Astrocyte (in vitro differentiated cells and primary cell): ENCODE data around the gene NXPH4. TPM values are rescaled to one million over a fixed set of nuclear protein-coding genes. Genes with fewer than 3 reads are reported as not detected.

ENCODE experiments used
- DNase-seq: peaks from one replicate; pipeline ENCODE4 v3.0.0-alpha.2; 2010; ENCODE audit warnings: low read depth
- FAIRE-seq: peaks from 2 replicates; lab custom pipeline; 2011; peaks lifted over from hg19 to GRCh38; lab: Jason Lieb, UNC
- H2AFZ ChIP-seq: 2 replicates; pipeline ENCODE4 v1.6.0; 2012; ENCODE audit warnings: low read depth, low read length, inconsistent platforms
- H3K27ac ChIP-seq: 2 replicates; pipeline ENCODE4 v1.5.1; 2011; ENCODE audit warnings: low read depth, low read length, inconsistent platforms
- H3K27me3 ChIP-seq: 2 replicates; pipeline ENCODE4 v1.6.0; 2011; ENCODE audit warnings: low read length, inconsistent platforms; ENCODE audit not compliant: insufficient read depth
- H3K36me3 ChIP-seq: 2 replicates; pipeline ENCODE4 v1.5.1; 2011; ENCODE audit warnings: low read length, inconsistent platforms; ENCODE audit not compliant: insufficient read depth
- H3K4me1 ChIP-seq: 2 replicates; pipeline ENCODE4 v1.5.1; 2011; ENCODE audit warnings: low read length, inconsistent platforms; ENCODE audit not compliant: insufficient read depth
- H3K4me2 ChIP-seq: 2 replicates; pipeline ENCODE4 v1.6.0; 2012; ENCODE audit warnings: low read length, inconsistent platforms
- H3K4me3 ChIP-seq: 2 replicates; pipeline ENCODE4 v1.5.1; 2011; ENCODE audit warnings: low read depth, mild to moderate bottlenecking, low read length, inconsistent platforms; ENCODE audit not compliant: insufficient read depth
- H3K79me2 ChIP-seq: 2 replicates; pipeline ENCODE4 v1.6.0; 2012; ENCODE audit warnings: mild to moderate bottlenecking, low read length, inconsistent platforms; ENCODE audit not compliant: insufficient read depth
- H3K9ac ChIP-seq: 2 replicates; pipeline ENCODE4 v1.6.0; 2012; ENCODE audit warnings: mild to moderate bottlenecking, low read length, inconsistent platforms
- H3K9me3 ChIP-seq: 2 replicates; pipeline ENCODE4 v1.5.1; 2012; ENCODE audit warnings: low read depth, mild to moderate bottlenecking, low read length, inconsistent platforms; ENCODE audit not compliant: insufficient read depth
- H4K20me1 ChIP-seq: 2 replicates; pipeline ENCODE4 v1.6.0; 2012; ENCODE audit warnings: low read length, inconsistent platforms; ENCODE audit not compliant: insufficient read depth
- H3K27ac Mint-ChIP-seq: one replicate; pipeline ENCODE4 v1.8.0; 2021; ENCODE audit warnings: mild to moderate bottlenecking, mixed read lengths; ENCODE audit not compliant: unreplicated experiment
- H3K27me3 Mint-ChIP-seq: one replicate; pipeline ENCODE4 v1.8.0; 2021; ENCODE audit warnings: low read depth, mixed read lengths; ENCODE audit not compliant: unreplicated experiment
- H3K36me3 Mint-ChIP-seq: one replicate; pipeline ENCODE4 v1.8.0; 2021; ENCODE audit warnings: low read depth, mixed read lengths; ENCODE audit not compliant: unreplicated experiment
- H3K4me1 Mint-ChIP-seq: one replicate; pipeline ENCODE4 v1.8.0; 2021; ENCODE audit warnings: low read depth, mixed read lengths; ENCODE audit not compliant: unreplicated experiment
- H3K4me3 Mint-ChIP-seq: one replicate; pipeline ENCODE4 v1.8.0; 2021; ENCODE audit warnings: mild to moderate bottlenecking, moderate library complexity, mixed read lengths; ENCODE audit not compliant: unreplicated experiment
- H3K9me3 Mint-ChIP-seq: one replicate; pipeline ENCODE4 v1.8.0; 2021; ENCODE audit warnings: mild to moderate bottlenecking, mixed read lengths; ENCODE audit not compliant: unreplicated experiment
- EZH2 ChIP-seq: IDR thresholded peaks from 2 replicates; pipeline ENCODE4 v1.6.1; 2012; ENCODE audit warnings: mild to moderate bottlenecking, low read length, inconsistent platforms; ENCODE audit not compliant: insufficient read depth
- total RNA-seq: library from RNA; stranded (reverse); gene quantifications from 2 replicates; pipeline ENCODE4 v1.2.1, GENCODE V29; 2021
- TF ChIP-seq, protein P1 (sequence below): IDR thresholded peaks from 2 replicates; pipeline ENCODE4 v1.5.1; 2011; ENCODE audit warnings: low read depth, mild to moderate bottlenecking, inconsistent platforms, low read length, moderate library complexity; ENCODE audit not compliant: insufficient read depth

The NXPH4 gene
- total RNA-seq, 1 donor from 2014 or later, result 14.5 TPM

DNA sequence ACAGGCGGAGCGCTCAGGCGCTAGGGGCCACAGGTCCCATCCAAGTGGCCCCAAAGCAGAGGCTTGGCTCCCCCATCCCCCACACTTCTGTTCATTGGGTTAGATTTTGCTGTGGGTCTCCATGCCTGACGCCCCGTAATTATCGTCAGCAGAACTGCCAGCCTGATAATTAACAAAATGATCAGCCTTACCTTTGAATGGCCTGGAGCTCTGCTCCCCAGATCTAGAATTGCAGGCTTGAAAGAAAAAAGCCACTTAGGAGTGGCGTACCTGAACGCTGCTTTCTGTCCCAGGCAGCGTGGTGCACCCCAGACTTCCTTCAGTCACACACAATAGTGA, 40.5 kb upstream of the NXPH4 start:
- no peak for DNase-seq
- H3K27me3 ChIP-seq, result no peaks in the 10 kb centered on the region
- no peak overlapping the region for H3K27ac Mint-ChIP-seq
- no peak for FAIRE-seq
- no peaks in the 10 kb centered on the region for H3K79me2 ChIP-seq
- H3K4me3 Mint-ChIP-seq, result peak overlapping the region; percentile 40
- peaks cover 12% of the 10 kb centered on the region for H3K4me1 Mint-ChIP-seq
- TF ChIP-seq, protein P1, sequence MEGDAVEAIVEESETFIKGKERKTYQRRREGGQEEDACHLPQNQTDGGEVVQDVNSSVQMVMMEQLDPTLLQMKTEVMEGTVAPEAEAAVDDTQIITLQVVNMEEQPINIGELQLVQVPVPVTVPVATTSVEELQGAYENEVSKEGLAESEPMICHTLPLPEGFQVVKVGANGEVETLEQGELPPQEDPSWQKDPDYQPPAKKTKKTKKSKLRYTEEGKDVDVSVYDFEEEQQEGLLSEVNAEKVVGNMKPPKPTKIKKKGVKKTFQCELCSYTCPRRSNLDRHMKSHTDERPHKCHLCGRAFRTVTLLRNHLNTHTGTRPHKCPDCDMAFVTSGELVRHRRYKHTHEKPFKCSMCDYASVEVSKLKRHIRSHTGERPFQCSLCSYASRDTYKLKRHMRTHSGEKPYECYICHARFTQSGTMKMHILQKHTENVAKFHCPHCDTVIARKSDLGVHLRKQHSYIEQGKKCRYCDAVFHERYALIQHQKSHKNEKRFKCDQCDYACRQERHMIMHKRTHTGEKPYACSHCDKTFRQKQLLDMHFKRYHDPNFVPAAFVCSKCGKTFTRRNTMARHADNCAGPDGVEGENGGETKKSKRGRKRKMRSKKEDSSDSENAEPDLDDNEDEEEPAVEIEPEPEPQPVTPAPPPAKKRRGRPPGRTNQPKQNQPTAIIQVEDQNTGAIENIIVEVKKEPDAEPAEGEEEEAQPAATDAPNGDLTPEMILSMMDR, result no peak
- TF ChIP-seq EZH2, result no peak
- H3K27ac ChIP-seq, result no peak overlapping the region
- H3K9ac ChIP-seq, result no peak overlapping the region
- H3K36me3 ChIP-seq, result peaks cover 30% of the 10 kb centered on the region
- H3K4me3 ChIP-seq, result no peak overlapping the region
- no peak overlapping the region for H3K4me2 ChIP-seq
- no peaks in the 10 kb centered on the region for H3K27me3 Mint-ChIP-seq
- no peaks in the 10 kb centered on the region for H3K9me3 ChIP-seq
- peaks cover 39% of the 10 kb centered on the region for H3K36me3 Mint-ChIP-seq
- H2AFZ ChIP-seq, result no peak overlapping the region
- peaks cover 76% of the 10 kb centered on the region for H4K20me1 ChIP-seq
- no peaks in the 10 kb centered on the region for H3K9me3 Mint-ChIP-seq
- peaks cover 2% of the 10 kb centered on the region for H3K4me1 ChIP-seq

DNA sequence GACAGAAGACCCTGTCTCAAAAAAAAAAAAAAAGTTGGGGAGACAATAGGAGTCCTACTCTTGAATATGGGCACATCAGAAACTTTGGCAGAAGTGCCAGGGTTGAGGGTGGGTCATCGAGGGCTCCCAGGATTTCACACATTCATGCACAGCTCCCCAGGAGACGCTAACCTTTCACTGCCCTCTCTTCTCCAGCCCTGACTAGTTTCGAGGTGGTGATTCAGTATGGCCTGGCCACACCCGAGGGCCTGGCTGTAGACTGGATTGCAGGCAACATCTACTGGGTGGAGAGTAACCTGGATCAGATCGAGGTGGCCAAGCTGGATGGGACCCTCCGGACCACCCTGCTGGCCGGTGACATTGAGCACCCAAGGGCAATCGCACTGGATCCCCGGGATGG, 39.7 kb upstream of the NXPH4 start:
- no peaks in the 10 kb centered on the region for H3K9me3 Mint-ChIP-seq
- no peak overlapping the region for H3K4me3 Mint-ChIP-seq
- Histone ChIP-seq H3K4me2 (no peak overlapping the region), H3K36me3 (peaks cover 30% of the 10 kb centered on the region), H3K27ac (no peak overlapping the region), H3K4me3 (no peak overlapping the region), H3K4me1 (no peaks in the 10 kb centered on the region), H3K27me3 (no peaks in the 10 kb centered on the region), H2AFZ (no peak overlapping the region), H3K9me3 (no peaks in the 10 kb centered on the region), H3K79me2 (no peaks in the 10 kb centered on the region), H3K9ac (no peak overlapping the region), H4K20me1 (peaks cover 76% of the 10 kb centered on the region)
- peaks cover 6% of the 10 kb centered on the region for H3K4me1 Mint-ChIP-seq
- H3K27ac Mint-ChIP-seq, result no peak overlapping the region
- H3K36me3 Mint-ChIP-seq, result peaks cover 41% of the 10 kb centered on the region
- no peak for FAIRE-seq
- no peak for DNase-seq
- TF ChIP-seq EZH2, result no peak
- TF ChIP-seq, protein P1, result no peak
- H3K27me3 Mint-ChIP-seq, result no peaks in the 10 kb centered on the region

DNA sequence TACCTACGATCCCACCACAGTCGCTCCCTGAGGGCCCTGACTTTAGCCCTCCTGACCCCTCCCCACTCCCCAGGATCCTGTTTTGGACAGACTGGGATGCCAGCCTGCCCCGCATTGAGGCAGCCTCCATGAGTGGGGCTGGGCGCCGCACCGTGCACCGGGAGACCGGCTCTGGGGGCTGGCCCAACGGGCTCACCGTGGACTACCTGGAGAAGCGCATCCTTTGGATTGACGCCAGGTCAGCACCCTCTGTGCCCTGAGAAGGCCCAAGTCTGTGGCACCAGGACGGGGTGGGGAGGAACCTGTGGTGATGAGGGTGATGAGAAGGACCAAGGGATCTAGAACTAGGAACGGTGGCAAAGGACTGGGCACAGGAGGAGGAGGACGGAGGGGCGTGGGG, 39.2 kb upstream of the NXPH4 start:
- DNase-seq (no peak), FAIRE-seq (no peak)
- Histone ChIP-seq H4K20me1 (peaks cover 78% of the 10 kb centered on the region), H3K4me3 (no peak overlapping the region), H3K9ac (no peak overlapping the region), H3K27ac (no peak overlapping the region), H2AFZ (no peak overlapping the region), H3K4me2 (no peak overlapping the region), H3K79me2 (no peaks in the 10 kb centered on the region), H3K4me1 (no peaks in the 10 kb centered on the region), H3K36me3 (peaks cover 30% of the 10 kb centered on the region), H3K27me3 (no peaks in the 10 kb centered on the region), H3K9me3 (no peaks in the 10 kb centered on the region)
- peaks cover 5% of the 10 kb centered on the region for H3K4me1 Mint-ChIP-seq
- H3K27ac Mint-ChIP-seq, result no peak overlapping the region
- no peak overlapping the region for H3K4me3 Mint-ChIP-seq
- H3K9me3 Mint-ChIP-seq, result no peaks in the 10 kb centered on the region
- peaks cover 42% of the 10 kb centered on the region for H3K36me3 Mint-ChIP-seq
- no peaks in the 10 kb centered on the region for H3K27me3 Mint-ChIP-seq
- TF ChIP-seq, protein P1, result no peak
- no peak for TF ChIP-seq EZH2
